Inferior parietal cortex (tissue), 1 donor: ENCODE data around the gene ODC1.

Experiments
- DNase-seq: peaks from one replicate; pipeline ENCODE4 v3.0.0-alpha.2; 2016; ENCODE audit errors: extremely low spot score

ODC1 gene

DNA sequence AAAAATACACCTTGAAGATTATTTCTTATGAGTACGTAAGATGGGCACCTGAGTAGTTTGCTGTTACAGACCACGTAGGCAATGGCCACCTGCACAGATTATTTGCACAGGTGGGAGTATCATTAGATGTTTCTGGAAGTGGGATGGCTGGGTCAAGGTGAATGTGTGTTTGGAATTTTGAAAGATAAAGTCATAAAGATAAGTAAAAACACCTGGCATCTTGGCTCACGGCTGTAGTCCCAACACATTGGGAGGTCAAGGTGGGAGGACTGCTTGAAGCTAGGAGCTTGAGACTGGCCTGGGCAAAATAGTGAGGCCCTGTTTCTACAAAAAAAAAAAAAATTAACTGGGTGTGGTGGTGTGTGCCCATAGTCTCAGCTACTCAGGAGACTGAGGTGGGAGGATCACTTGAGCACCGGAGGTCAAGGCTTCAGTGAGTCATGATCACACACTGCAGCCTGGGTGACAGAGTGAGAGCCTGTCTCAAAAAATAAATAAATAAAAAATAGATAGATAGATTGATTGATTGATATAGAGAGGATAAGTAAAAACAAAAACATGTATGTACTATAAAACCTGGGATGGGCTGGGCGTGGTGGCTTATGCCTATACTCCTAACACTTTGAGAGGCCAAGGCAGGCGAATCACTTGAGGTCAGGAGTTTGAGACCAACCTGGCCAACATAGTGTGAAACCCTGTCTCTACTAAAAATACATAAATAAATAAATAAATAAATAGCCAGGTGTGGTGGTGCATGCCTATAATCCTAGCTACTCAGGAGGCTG lies 30.4 kb downstream of the ODC1 start:
- no peak for DNase-seq

DNA sequence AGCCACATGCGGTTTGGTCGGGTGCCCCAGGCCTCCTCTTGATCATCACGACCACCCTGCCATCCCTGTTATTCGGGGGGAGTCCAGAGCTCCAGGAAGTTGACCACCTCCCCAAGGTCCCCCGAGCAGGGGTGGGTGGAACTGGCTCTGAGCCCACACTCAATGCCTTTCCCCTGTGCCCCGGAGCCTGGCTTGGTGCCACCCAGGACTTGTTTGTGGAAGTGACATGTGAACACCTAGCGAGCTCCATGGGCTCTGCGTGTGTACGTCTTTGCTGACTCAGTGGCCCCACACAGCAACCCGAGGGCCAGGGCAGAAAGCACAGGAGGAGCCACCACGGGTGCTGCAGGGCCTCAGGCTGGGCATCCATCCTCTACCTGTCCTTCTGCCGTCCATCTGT lies 32.5 kb downstream of the ODC1 start:
- no peak for DNase-seq

DNA sequence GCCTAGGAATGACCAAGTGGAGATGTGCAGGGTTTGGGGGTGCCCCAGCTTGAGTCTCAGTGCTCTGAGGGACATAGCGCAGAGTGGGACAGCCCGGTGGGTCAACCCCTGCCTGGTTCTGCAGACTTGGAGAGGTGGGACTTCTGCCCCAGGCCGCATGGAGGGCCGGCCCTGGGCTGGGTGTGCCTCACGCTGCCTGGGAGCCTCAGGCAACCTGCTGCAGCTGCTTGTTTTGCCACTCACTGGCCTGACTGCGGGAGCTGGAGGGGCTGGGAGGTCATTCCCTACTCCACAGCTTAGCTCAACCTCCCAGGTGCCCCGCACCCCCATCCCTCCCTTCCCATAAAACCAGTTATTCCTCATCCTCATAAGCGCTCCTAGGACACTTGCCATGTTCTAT lies 33.1 kb downstream of the ODC1 start:
- DNase-seq: no peak

DNA sequence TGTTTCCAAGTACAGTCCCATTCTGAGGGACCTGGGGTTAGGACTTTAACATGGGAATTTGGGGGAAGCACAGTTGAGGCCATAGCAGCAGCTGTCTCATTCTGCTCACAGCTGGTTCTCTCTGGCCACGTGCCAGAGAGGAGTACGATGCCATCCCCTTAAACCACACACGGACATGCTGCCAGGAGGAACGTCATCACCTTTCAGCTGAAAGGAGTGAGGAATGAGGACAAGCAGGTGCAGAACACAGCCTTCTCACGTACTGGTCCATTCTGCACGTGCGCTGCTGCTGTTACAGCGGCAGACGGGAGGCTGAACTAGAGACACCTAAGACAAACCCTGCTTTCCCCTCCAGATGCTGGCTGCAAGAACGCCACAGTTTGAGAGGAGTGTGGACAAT lies 33.5 kb downstream of the ODC1 start:
- no peak for DNase-seq

DNA sequence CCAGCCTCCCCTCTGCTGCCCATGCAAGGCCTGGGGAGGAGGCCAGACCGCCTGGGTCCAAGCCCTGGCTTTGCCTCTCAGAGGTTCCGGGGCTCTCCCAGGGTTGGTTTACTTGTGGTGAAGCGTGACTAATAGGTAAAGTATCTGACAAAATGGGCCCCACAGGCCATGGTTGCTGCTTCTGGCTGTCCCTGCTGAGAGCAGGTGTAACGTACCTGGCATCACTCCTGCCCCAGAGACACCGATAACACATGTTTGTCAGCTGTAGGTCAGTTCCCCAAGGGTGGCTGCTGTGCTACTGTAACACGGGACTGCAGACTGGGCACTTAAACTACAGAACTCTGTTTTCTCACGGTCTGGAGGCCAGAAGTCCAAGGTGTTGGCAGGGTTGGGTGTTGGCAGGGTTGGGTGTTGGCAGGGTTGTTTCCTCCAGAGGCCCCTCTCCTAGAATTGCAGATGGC lies 34.1 kb downstream of the ODC1 start:
- DNase-seq: no peak

DNA sequence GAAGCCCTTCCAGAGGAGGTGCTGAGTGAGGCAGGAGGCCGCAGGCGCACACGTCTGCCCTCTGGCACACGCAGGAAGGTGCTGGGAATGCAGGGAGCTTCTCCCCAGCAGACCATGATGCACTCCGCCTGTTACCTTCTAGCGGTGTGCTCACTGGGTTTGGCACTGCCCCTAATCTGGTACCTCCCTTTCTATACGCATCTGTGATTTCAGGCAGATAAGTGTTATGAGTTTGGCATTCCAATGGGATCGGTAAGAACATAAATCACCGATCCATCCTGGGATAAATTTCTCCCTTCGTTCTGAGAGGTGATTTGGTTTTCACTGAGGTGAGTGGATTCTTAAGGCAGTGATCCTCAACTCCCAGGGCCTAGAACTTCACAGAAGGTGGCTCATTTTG lies 34.6 kb downstream of the ODC1 start:
- no peak for DNase-seq

DNA sequence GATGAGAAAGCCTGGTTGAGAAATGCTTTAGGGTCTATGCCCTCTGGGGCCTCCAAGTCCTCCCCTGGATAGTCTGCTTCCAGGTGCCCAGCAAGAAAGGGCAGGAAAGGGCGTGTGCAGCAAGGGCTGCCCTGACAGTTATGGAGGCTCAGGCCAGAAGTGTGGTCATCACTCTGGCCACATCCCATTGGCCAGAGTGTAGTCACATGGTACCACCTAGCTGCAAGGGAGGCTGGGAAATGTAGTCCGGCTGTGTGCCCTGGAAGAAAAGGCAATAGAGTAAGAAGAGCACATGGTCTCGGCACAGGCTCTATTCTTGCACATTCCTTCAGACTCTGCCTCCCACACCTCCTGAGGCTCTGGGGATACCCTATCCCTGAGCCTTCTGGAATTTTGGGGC lies 35.7 kb downstream of the ODC1 start:
- peak; percentile 31 for DNase-seq

DNA sequence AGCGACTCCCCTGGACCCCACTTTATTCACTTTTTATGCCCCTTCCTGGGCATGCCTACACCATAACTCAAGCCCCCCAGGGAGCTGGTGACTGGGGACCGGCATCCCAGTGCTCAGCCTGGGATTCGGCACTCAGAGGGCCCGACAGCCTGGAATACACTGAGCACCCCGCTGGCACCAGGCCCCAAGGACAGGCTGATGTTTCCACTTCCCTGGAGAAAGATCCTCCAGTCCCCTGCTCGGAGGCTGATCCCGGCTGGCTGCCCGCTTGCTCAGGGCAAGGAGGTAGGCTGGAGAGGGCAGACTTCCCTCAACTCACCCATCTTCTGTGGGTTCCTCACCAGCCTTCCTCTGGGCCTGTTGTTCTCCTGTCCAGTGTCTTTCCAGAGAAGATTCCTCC lies 36.6 kb downstream of the ODC1 start:
- DNase-seq: no peak

DNA sequence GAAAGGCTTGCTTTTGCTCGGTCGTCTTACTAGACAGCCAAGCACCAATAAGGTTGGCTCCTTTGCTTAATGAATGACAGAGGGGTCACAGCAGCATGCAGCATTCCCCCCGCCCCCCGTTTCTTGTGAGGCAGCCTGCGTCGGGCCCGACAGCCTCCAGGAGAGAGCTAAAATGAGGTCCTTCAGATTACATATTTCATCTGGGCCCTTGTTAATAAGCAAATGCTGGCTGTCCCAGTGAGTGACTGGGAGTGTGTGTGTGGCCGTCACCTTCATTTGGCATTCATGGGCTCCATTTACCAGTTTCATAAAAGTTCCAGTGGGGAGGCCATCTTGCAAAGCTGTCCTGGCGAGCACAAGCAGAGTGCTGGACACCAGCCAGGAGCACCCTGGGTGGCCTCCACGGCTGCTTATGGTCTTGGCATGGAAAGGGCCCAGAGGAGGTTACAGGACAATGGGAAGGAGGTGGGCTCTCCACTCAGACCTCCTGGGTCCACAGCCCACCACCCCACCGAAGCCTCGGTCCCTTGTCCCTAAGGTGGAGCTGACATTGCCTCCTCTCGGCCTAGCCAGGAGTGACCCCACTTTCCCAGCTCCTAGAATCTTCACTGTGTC lies 37.2 kb downstream of the ODC1 start:
- DNase-seq: no peak

DNA sequence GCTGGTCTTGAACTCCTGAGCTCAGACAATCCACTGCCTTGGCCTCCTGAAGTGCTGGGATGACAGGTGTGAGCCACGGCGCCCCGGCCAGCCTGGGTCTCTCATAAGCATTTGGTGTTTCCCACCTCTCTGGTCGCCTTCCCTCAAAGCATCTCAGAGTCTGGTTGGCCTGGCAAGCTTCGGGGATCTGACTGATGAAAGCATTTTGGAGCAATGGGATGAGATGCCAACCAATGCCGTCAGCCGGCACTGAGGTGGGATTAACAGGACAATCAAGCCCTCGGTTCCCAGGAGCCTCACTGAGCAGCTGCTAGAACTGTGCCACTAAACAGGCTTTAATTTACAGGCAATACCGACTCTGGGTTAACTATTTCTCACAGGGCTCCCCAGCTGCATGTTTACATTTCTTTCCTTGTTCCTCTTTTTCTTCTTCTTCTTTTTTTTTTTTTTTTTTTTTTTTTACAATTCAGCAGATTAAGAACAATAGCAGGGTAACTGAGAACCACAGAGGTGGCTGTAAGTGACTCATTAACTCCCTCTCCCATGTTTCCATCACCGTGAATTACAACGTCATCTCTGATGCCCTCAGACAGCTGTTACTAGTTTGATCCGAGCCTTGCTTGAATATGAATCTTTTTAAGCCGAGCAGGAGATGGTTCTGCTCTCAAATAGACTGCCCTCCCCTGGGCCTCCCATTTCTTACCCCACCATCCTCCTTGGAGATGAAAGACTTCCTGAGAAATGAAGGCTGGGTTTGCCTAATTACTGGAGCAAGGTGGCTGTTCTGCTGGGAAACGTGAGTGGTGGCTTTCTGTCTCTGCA lies 37.9 kb downstream of the ODC1 start:
- no peak for DNase-seq

DNA sequence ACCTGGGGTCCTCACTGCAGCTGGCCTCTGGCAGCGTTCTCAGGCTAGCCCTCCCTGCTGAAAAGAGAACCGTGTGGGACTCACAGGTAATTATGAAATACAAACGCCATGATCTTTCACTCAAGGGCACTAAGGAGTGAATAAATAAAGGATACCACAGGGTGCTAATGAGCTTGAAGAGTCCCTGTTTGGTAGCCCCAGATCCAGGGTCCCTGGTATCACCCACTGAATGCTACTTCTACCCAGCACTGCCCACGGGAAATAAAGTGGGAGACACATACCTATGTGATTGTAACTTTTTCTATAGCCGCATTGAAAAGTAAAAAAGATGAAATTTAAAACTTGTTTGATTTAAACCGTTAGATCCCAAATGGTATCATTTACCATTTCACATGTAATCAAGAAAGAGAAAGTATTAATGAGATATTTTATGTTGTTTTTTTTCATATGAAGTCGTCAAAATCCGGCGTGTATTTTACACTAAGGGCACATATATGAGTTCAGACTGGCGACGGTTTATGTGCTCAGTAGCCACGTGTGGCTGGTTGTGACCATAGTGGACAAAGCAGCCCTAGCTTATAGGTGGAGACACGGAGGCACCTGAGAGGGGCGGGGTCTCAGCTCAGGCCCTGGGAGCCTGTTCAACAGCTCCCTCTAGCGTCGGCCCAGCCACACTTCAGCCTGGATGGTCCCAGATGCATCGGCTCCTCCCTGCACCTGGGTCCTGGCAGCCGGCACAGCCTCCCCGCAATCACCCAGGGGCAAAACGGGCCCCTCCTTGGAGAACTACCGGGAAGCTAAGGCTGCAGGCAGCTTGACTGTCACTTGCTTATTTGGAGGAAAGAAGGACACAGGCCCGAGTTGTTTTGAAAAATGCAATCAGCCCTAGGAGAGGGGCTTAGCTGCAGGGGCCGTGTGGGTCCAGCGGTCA lies 39.2 kb downstream of the ODC1 start:
- peak; percentile 81 for DNase-seq

DNA sequence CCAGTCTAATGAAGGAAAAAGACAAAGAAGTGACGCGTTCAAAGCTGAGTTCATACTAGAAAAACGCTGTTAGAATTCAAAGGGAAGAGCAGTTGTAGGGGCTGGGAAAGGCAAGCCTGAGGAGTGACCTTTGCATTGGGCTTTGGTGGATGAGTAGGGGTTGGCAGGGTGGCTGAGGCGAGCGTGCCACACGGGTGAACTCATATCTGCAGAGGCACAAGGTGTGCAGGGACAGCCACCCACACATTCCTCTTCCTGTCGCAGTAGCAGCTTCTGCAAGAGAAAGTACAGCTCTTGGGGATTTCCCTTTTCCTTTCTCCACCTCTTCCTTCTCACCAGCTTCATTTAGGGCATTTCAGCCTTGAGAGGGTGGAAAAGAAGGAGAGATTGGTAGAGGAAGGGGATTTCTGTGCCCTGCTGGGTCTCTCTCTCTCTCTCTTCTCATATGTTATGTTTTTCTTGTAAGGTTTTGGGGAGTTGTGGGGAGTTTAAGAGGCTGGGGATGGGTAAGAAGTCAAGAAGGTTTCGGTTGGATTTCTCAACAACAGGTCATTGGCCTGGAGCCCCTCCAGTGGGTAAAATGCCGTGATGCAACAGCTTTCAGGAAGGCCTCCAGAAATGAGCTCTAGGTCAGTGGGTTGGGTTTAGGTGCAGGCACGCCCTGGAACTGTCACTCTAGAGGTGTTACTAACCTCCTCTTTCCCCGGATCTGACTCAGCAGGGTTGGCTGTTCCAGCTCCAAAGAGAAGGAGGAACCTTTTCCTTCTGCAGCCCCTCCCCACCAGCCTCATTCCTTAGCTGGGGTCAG lies 40.1 kb downstream of the ODC1 start:
- no peak for DNase-seq

DNA sequence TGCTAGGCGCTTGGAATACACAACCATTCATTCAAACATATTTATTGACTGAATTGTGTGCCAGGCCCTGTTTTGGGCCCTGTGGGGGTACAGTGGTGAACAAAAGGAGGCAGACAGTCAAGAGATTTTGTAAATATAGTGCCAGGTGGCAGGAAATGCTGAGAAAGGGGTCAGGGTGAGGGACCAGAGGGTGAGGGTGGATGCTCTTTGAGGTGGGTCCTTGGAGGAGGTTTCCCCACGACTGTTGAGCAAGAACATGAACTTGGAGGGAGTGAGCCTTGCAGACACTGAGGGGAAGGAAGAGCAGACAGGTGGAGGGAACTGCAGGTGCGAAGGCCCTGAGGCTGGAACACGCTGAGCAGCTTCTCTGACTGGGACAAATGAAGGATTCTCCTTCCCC lies 40.7 kb downstream of the ODC1 start:
- DNase-seq: no peak

DNA sequence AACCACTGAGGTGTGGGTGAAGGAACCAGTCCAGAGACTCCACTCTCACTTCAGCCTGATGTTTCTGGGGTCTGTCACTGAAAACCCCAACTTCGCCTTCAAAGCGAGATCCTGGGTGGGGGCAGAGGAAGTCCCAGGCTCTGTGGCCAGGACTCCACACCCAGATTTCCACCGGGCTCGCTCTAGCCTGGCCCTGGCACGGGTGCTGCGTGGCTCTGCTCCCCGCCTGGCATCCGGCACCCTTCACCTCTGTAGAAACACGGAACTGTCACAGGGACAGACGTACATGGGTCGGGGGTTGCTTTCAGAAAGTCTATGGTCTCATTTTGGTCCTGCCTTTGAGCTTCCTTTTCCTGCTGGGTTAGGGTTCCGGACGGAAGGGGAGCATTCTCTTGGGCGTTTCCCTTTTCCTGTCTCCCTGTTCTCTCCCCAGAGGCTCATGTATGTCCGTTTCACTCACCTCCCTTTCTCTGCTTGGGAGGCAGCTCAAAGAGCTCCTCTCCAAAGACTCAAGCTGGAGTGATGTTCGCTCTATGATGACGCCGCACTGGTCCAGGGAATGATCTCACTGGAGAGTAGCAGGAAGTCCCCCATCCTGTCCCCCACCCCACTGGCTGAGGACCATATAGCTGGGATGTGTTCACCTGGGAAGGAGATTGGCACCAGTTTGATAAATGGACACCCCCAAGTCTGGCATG lies 41.5 kb downstream of the ODC1 start:
- DNase-seq: no peak

DNA sequence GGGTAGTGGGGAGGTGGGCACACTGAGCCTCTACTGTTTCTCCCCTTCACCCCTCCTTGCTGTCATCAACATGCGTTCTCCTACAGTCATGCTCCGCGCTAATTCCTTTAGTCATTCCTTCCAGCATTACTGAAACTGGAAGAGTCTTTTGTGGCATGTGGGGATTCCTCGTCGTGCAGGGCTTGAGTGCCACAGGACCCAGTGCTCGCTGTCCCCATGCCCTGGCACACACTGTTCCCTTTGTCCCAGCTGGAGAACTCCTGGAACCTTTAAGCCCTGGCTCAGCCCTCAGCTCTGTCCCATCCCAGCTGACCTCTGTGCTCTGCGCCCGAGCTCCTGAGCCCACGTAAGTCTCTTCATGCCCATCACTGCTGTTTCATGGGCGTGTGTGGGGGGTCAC lies 42.1 kb downstream of the ODC1 start:
- DNase-seq: no peak

DNA sequence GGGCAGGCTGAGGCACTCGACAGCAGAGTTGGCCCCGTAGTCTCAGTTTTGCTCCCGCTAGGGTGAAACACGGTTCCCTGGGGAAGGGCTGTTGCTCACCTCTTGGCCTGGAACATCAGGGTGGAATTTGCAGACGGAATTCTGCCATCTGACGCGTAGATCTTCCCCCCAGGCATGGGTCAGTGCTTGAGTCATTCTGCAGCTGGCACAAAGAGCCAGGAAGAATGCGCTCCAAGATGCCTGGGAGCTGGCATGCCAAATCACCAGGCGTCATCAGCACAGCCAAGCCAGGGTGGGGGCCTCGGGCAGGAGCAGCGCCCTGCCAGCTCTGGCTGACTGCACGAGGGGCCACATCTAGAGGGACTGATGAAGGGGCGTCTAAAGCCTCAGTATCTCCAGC lies 42.7 kb downstream of the ODC1 start:
- no peak for DNase-seq

DNA sequence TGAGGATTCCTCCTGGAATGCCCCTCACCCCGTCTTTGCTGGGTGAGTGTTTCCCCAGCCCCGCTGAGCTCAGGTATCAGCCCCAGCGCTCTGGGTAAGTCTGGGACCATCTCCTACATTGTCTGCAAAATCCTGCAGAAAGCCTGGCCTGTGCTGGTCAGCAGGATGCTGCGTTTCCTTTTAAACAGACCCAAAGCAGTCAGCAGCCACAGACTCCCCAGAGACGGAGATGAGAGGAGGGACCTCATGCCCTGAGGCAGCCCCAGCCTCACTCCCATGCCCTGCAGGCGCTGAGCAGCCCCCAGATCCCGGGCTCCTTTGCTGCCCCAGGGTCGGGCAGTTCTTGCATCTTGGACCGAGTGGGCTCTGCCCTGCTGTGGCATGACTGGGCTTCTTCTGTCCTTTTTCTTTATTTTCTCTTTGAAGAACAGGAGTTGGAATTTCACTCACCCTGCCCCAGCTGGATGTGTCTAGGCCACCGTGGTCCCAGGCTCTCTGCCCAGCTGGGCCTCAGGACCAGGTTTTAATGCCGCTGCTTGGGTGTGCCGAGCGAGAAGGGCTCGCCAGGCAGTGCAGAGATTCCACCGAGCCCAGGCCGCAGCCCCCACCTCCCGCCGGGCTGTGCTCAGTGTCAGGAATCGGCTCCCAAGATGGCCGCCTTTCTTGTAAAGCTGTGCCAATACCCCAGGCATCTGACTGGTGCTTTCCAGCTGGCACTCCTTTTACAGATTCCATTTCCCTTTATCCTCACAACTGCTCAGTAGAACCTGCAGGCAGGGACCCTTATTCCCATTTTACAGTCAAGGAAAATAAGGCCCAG lies 43.6 kb downstream of the ODC1 start:
- no peak for DNase-seq

DNA sequence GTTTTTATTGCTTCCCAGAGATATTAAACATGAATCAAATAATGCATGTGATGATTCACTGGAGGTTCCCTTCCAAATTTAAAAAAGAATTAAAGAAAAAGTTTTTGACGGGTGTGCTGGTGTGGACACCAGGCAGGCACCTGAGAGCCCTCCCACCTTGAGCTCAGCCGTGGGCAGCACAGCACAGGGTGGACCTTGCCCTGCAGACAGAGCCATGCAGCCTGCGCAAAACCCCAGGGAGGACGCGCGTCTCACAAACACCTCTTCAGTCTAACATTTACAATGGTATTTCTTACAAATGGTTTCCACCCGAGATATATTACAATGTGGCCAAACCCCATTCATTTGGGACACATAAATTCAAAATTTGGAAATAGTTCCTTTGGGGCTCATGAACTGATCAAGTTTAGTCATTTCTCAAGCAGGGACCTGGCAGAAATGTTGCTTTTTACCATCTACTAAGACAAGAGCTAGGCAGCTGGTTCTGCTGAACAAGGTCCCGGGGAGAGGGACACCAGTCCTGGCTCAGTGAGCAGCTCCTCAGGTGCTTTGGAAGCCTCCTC lies 45.4 kb downstream of the ODC1 start:
- no peak for DNase-seq

DNA sequence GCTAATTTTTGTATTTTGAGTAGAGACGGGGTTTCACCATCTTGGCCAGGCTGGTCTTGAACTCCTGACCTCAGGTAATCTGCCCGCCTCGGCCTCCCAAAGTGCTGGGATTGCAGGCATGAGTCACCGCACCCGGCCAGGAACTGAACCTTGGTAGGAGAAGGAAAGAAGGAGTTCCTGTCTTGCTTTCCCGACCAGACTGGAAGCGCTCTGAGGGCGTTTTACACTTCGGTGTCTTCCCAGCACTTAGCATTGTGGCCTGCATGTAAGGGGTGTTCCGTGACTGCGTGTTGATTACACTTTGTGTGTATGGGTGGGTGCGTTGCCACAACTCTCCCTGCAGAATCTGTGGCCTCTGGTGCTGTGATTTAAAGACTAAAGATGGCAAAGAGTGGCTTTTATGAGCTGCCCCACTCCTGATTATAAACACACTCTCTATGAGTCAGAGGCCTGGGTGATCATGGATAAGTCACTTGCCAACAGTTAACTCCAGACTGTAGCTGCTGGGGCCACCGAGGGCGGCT lies 46.0 kb downstream of the ODC1 start:
- DNase-seq: no peak
